ENCODE results near the gene RAB36.

Gene RAB36

GRCh38 chr22:23184764-23185113, 39.5 kb downstream of the RAB36 start:
- DNase-seq: no peak

- DNase-seq: no peak
Measured at GRCh38 chr22:23187211-23187610, 41.9 kb downstream of the RAB36 start.

DNA sequence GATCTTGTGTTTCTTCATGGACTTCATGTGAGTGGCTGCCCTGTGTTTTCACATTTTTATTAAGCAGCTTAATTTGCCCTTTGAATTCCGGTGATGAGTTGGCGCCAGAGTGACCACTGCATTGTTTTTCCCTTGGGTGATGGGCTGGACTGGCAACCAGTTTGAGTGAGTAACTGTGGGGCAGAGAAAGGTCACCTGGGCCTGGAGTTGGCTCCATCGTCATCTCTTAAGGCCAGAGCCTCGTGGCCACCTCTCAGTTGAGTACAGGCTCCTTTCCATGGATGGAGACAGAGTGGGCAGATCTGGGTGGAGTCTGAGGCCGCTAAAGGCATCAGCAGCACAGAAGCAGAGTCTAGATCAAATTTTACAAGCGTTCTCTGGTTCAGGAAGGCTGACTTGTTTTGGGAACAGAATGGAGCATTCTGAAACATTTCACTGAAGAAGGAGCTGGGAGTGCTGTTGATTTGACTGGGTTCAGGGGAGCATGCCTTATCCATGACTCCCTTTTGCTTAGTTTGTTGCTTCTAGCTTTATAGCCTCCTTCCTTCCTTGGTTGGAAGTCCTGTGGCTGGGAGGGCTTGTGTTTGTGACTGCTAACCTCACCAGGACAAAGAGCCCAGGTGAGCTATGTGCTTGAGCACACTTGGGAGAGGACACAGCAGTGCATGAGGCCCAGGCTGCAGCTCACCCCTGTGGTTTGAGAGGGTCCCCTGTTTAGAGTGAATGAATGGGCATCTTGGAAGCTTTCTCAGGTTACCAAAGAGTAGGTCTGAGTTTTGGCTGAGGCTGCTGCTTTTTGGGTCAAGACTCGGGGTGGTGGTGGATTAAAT, 42.8 kb downstream of the RAB36 start:
- DNase-seq: no peak

DNA sequence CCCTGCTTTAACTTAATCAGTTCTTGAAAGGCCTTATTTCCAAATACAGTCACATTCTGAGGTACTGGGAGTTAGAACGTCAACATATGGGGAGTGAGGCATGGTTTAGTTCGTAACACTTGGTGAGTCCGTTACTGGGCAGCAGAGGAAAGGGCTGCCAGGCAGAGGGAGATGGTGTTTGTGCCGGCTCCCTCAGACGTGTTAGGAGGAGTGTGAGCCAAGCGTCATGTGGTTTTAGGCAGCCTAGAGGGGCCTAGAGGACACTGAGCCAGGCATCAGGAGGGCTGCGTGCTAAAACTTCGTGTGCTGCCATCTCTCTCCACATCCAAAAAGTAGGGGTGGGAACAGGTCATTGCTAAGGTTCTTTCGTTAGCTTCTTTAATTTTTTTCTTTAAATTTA, 45.2 kb downstream of the RAB36 start:
- DNase-seq: no peak

DNA sequence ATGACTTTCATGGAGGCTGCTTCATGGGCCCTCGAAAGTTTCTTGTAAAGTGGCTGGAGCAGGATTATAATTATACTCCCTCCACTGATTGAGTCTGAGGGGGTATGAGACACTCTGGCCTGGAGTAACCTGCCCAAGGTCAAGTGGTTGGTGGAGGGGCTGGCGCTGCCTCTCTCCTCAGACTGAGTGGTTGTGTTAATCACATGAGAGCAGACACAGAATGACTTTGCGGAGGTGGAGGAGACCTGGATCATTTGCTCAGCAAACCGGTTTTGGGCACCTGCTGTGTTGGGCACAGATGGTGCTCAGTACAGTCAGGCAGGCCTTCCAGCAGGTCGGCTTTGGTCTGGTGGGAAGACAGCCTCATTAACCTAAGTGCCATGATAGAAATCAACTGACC, 46.9 kb downstream of the RAB36 start:
- DNase-seq: no peak

DNA sequence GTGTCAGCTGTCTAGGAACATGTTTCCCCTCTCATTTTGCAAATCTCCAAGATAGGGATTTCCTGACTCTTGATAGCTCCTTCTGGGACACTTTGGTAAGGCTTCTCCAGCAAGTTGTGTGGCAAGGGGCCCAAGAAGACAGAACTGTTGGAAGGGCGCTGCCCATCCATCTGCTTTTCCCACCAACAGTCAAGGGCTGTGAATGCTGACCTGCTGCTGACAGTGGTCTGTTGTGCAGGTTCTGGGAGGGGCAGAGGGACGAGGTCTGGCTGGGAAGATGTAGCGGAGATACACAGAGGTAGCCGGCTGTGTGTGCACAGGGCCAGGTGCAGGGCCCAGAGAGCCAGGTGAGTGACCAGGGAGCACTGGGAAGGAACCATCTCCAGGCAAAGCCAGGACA, 47.3 kb downstream of the RAB36 start:
- no peak for DNase-seq

GRCh38 chr22:23193196-23193827, 48.0 kb downstream of the RAB36 start:
- DNase-seq: no peak

DNA sequence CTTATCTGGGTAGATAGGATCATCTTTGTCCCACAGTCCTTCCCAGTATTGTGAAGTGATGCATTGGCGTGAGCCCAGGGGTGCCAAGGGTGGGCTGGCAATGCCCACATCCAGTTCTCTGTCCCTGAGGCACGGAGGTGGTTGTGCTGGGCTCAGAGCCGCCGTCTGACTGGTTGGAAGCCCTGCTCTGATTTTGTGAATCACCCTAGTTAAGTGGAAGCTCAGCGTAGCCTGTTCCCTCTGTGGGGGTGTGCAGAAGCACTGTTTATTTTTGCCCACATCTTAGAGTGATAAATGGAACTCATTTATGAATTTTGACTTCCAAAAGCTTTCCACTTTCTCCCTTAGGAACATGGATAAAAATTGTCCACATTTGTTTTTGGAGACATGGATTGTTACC, 48.6 kb downstream of the RAB36 start:
- no peak for DNase-seq

DNA sequence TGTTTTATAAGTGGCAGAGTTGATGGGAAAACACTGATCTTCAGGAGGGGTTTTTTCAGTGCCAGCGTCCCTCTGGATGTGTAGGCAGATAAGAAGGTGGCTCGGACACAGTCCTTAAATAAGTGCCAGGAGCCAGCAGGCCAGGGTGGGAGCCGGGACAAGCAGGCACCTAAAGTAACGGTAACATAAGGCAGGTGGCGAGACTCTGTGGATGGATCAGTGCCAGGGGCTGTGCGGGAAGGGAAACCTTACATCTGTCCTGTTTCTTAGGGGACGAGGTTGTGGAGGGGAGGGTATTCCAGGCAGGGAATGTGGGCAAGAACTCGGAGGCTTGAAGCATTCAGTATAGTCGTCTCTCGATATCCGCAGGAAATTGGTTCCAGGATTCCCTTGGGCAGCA, 50.9 kb downstream of the RAB36 start:
- DNase-seq: no peak

DNA sequence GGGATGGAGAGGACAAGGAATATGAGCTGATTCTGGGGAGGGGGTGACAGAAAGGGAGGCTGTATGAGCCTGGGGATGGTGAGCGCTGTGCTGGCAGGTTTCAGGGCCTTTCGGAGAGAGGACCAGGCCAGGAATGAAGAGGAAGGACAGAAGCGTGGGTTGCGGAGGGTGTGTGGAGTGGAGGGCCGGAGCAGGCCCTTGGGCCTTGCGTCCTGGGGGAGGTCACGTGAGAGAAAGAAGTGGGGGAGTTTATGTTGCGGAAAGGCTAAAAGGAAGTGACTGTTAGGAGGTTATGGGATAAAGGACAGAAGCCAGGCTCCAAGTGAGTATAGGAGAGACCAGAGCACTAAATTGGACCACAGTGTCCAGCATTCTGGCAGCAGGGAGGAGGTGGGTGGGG, 52.6 kb downstream of the RAB36 start:
- no peak for DNase-seq

DNA sequence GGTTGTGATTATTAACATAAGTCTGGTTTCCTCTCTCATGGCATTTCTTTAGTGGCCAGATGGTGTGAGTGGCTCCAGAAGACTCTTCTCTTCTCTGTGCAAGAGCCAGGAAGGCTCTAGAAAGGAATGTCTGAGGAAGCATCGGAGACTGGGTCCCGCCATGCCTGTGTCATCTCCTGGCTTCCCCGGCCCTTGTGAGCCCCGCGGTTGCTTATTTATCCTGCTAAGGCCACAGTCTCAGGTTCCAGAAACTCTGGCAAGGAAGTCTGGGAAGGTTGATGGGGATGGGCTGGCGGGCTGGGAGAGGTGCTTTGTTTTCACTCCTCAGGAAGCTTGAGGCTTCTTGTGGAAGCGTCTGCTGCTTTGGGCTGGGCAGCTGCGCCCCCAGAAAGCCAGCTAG, 53.9 kb downstream of the RAB36 start:
- no peak for DNase-seq

DNA sequence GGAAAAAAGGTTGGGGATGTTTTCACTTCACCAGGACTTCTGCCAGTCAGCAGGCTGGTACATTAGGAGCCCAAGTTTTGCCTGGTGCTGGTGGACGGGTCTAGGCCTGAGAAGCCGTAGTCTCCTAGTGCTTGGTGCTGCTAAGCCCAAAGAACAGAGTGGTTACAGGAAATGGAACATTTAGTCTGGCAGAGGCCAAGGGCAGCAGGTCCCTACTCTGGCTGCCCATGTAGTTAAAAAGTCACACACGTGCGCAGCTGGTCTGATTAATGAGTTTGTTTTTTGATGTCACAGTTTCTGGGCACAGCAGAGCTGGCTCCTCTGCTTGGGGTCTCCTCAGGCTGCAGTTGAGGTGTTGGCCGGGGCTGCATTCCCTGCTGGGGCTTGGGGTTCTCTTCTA, 55.6 kb downstream of the RAB36 start:
- DNase-seq: no peak

DNA sequence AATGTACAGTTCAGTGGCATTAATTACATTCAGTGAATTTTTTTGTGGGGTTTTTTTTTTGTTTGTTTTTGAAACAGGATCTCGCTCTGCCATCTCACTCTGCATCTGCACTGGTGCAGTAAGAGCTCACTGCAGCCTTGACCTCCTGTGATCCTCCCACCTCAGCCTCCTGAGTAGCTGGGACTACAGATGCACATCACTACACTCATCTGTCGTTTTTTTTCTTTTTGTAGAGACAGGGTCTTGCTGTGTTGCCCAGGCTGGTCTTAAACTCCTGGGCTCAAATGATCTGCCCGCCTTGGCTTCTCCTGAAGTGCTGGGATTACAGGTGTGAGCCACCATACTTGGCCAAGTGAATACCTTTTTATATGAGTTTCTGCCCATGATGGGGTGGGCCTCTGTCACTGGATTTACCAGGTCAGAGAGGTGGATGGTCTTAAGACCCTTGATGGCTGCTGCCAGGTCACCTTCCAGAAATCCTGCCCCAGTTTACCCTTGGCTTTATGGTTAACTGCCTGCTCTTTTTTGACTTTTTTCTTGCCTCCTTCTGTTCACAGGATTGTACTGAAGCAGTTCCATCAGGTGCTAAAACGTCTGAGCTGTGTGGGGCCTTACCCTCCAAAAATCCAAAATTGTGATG, 57.7 kb downstream of the RAB36 start:
- DNase-seq: no peak

- DNase-seq: no peak
Measured at GRCh38 chr22:23203452-23204124, 58.3 kb downstream of the RAB36 start.

DNA sequence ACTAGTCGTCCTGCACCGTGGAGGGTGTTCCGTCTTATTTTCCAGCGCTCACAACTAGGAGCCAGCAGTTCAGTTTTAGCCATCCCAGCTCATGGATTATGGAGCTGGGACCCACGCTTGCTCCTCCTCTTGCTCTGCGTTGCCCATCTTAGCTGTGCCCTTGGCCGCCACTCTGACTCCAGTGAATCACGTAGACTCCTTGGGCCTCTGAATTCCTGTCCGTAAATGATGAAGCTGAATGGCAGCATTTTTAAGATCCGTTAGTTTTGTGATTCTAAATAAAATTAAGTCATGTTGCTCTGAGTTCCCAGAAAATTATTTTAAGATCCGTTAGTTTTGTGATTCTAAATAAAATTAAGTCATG, 58.8 kb downstream of the RAB36 start:
- DNase-seq: no peak

DNA sequence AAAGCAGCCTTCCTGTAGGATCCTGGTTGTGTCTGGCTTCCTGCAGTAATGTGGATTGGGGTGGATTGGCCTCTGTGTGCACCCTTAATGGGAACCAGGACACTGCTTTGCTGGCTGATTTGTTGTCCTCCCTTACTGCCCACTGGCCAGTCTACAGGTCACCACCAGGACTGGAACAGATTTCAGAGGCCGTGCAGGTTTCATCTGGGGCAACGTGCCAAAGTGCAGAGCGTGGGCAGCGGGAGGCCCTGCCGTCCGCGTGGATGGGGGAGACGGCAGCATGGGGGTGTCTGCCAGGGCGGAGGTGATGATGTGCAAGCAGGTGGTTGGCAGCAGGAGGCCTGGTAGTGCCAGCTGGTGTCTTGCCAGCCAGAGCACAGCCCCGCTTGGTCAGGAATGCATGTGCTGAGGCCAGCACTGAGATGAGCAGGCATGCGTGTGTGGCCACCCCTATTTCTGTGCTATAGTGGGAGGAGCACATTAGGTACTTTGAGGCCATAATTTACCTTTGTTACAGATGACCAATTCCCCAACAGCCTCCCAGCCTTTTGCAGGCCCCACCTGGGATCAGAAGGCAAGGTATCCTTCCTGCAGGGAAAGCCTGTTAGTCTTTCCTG, 59.4 kb downstream of the RAB36 start:
- DNase-seq: no peak

DNA sequence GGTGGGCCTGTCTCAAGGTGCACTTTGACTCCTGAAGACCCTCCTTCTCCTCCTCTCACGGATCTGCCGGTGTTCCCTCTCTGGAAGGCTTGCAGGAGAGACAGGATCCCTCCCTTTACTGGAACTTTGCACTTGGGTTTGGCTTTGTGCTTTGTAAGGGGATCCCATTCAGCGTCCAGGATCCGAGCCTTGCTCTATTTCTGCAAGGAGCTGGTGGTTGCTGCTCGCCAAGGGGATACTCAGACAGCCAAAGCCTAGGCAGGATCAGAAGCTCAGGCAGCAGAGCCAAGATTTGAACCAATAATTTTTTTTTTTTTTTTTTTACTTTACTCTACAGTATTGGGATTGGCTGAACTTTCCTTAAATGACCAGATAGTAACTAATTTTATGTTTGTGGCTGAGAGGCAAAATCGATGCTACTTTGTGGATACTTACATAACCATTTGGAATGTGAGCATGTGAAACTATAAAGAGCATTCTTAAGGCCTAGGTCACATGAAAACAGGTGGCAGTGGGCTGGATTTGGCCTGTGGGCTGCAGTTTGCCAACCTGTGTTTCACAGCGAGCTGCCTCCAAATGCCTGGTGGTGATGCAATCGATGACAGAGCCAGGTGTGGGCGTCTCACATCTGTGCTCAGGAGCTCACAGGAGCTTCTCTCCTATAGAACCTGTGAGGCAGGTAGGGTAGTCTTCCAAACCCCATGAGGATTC, 60.2 kb downstream of the RAB36 start:
- DNase-seq: peak in 1 of 2 experiments; percentile 56

GRCh38 chr22:23206915-23207314, 61.6 kb downstream of the RAB36 start:
- DNase-seq: no peak

- no peak for DNase-seq
Measured at GRCh38 chr22:23207729-23208393, 62.6 kb downstream of the RAB36 start.

DNA sequence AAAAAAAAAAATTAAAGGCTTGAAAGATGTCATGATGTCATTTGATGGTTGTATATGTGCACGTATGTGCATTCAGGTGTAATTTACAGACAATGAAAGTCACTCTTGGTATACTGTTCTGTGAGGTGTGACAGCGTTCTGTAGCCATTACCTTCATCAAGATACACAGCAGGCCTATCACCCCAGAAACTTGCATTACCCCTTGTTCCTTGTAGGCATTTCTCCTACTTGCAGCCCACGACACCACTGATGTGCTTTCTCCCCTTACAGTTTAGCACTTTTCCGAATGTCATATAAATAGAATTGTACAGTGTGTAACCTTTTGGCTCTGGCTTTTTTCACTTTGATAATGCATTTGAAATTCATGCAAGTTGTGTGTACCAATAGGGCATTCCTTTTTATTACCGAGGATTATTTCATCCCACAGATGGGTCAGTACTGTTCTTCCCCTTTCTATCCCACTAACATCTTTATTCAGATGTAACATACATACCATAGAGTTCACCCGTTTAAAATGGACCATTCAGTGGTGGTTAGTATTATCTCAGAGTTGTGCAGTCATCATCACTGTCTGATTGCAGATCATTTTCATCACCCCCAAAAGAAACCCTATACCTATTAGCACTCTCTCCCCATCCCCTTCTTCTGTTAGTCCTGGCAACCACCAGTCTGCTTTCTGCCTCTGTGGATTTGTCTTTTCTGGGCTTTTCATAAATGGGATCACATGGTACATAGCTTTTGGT, 65.3 kb downstream of the RAB36 start:
- DNase-seq: no peak

- DNase-seq: no peak
Measured at GRCh38 chr22:23211622-23212021, 66.3 kb downstream of the RAB36 start.
